HUES6 (cell line): Measurements from ENCODE around the gene NFE2.
A peak's percentile ranks its signal among the peaks of the same experiment; 100 is the strongest.
"Not testable (repeated sequence)": the region's sequence is repeated elsewhere in the genome, so short reads cannot be mapped to it uniquely, and the experiment has no call there.

Source experiments
- H3K27ac ChIP-seq: 2 replicates; pipeline ENCODE4 v1.7.0; 2013; ENCODE audit warnings: low read depth, mild to moderate bottlenecking, low read length, inconsistent platforms
- H3K27me3 ChIP-seq: 2 replicates; pipeline ENCODE4 v1.6.1; 2013; ENCODE audit warnings: low read length; ENCODE audit not compliant: control insufficient read depth, insufficient read depth
- H3K36me3 ChIP-seq: 2 replicates; pipeline ENCODE4 v1.6.1; 2013; ENCODE audit warnings: low read length; ENCODE audit not compliant: control insufficient read depth, insufficient read depth
- H3K4me1 ChIP-seq: 2 replicates; pipeline ENCODE4 v1.6.1; 2013; ENCODE audit warnings: low read length; ENCODE audit not compliant: control insufficient read depth, insufficient read depth
- H3K4me3 ChIP-seq: 2 replicates; pipeline ENCODE4 v1.5.1; 2013; ENCODE audit warnings: low read depth, low read length
- H3K9ac ChIP-seq: one replicate; pipeline ENCODE4 v1.6.1; 2013; ENCODE audit warnings: mild to moderate bottlenecking, low read length
- H3K9me3 ChIP-seq: 2 replicates; pipeline ENCODE4 v1.6.1; 2013; ENCODE audit warnings: low read depth, low read length; ENCODE audit not compliant: control insufficient read depth, insufficient read depth

The NFE2 gene

GRCh38 chr12:54292083-54292930, 8.5 kb downstream of the NFE2 start:
- Histone ChIP-seq H3K9ac (no peak overlapping the region), H3K4me3 (no peak overlapping the region), H3K4me1 (no peaks in the 10 kb centered on the region; the same call in 1 of the 2 replicates), H3K9me3 (no peaks in the 10 kb centered on the region), H3K36me3 (peaks cover 6% of the 10 kb centered on the region), H3K27me3 (no peaks in the 10 kb centered on the region), H3K27ac (no peak overlapping the region)

GRCh38 chr12:54287261-54288157, 13.3 kb downstream of the NFE2 start:
- Histone ChIP-seq H3K27me3 (no peaks in the 10 kb centered on the region), H3K4me1 (0 out of 2 replicates have a peak, but pooled peaks cover 6% of the 10 kb centered on the region), H3K36me3 (peaks cover 53% of the 10 kb centered on the region), H3K9me3 (no peaks in the 10 kb centered on the region), H3K27ac (no peak overlapping the region), H3K9ac (no peak overlapping the region), H3K4me3 (no peak overlapping the region)

GRCh38 chr12:54286042-54287030, 14.5 kb downstream of the NFE2 start:
- Histone ChIP-seq H3K27ac (no peak overlapping the region), H3K27me3 (no peaks in the 10 kb centered on the region), H3K4me1 (0 out of 2 replicates have a peak, but pooled peaks cover 10% of the 10 kb centered on the region), H3K4me3 (no peak overlapping the region), H3K36me3 (peaks cover 65% of the 10 kb centered on the region), H3K9me3 (no peaks in the 10 kb centered on the region), H3K9ac (no peak overlapping the region)

GRCh38 chr12:54285150-54286041, 15.4 kb downstream of the NFE2 start:
- H3K27me3 ChIP-seq: no peaks in the 10 kb centered on the region
- 0 out of 2 replicates have a peak, but pooled peaks cover 10% of the 10 kb centered on the region for H3K4me1 ChIP-seq
- H3K27ac ChIP-seq: no peak overlapping the region
- 0 out of 2 replicates have a peak overlapping the region, but pooled peaks have one; percentile 3 for H3K4me3 ChIP-seq
- no peak overlapping the region for H3K9ac ChIP-seq
- H3K9me3 ChIP-seq: no peaks in the 10 kb centered on the region
- H3K36me3 ChIP-seq: peaks cover 73% of the 10 kb centered on the region

GRCh38 chr12:54284070-54284780, 16.6 kb downstream of the NFE2 start:
- not testable (repeated sequence) for H3K27me3 ChIP-seq, H3K4me1 ChIP-seq, H3K9ac ChIP-seq, H3K27ac ChIP-seq, H3K9me3 ChIP-seq
- H3K4me3 ChIP-seq: peak overlapping the region; percentile 92
- H3K36me3 ChIP-seq: peaks cover 74% of the 10 kb centered on the region

- H3K27ac ChIP-seq: no peak overlapping the region
- H3K9me3 ChIP-seq: no peaks in the 10 kb centered on the region
- H3K27me3 ChIP-seq: no peaks in the 10 kb centered on the region
- H3K36me3 ChIP-seq: peaks cover 79% of the 10 kb centered on the region
- H3K9ac ChIP-seq: peak overlapping the region; percentile 99
- peak overlapping the region; percentile 92 for H3K4me3 ChIP-seq
- H3K4me1 ChIP-seq: peaks cover 12% of the 10 kb centered on the region
These were observed 17.7 kb downstream of the NFE2 start for GRCh38 chr12:54282949-54283593.

- Histone ChIP-seq H3K27ac (peak overlapping the region; percentile 99), H3K4me1 (peaks cover 16% of the 10 kb centered on the region)
These were observed 19.1 kb downstream of the NFE2 start for GRCh38 chr12:54281694-54282093.

GRCh38 chr12:54281261-54281638, 19.6 kb downstream of the NFE2 start:
- peak overlapping the region; percentile 99 for H3K27ac ChIP-seq
- H3K9ac ChIP-seq: peak overlapping the region; percentile 99
- H3K4me3 ChIP-seq: peak overlapping the region; percentile 92
- peaks cover 66% of the 10 kb centered on the region for H3K36me3 ChIP-seq
- peaks cover 16% of the 10 kb centered on the region for H3K4me1 ChIP-seq
- H3K9me3 ChIP-seq, H3K27me3 ChIP-seq: not testable (repeated sequence)

More at GRCh38 chr12:54281694-54282093, 19.1 kb downstream of the NFE2 start:
- H3K27me3 ChIP-seq, H3K9me3 ChIP-seq: not testable (repeated sequence)
- Histone ChIP-seq H3K4me3 (peak overlapping the region; percentile 92), H3K36me3 (peaks cover 71% of the 10 kb centered on the region), H3K9ac (peak overlapping the region; percentile 99)
